T-helper 2 cell treated with Interferon-gamma antibody and Interleukin-4, amounts not matched to agents 100 ng/mL and 5 ng/mL, for 36 hours (primary cell): Measurements from ENCODE around the gene RNF7. TPM values are rescaled to one million over a fixed set of nuclear protein-coding genes. Genes with fewer than 3 reads are reported as not detected.
"Not testable (repeated sequence)": the region's sequence is repeated elsewhere in the genome, so short reads cannot be mapped to it uniquely, and the experiment has no call there.

Experiments
- intact Hi-C: fragments of 100-400 bp; cut with micrococcal nuclease; formaldehyde crosslinking; loops from one replicate; pipeline ENCODE4 v1.15.1; 2023
- total RNA-seq: library from RNA; stranded (reverse); gene quantifications from 2 replicates; pipeline ENCODE4 v1.2.3, GENCODE V29; 2022

The RNF7 gene
- 54.5 and 55.1 TPM in 2 replicates for total RNA-seq

DNA sequence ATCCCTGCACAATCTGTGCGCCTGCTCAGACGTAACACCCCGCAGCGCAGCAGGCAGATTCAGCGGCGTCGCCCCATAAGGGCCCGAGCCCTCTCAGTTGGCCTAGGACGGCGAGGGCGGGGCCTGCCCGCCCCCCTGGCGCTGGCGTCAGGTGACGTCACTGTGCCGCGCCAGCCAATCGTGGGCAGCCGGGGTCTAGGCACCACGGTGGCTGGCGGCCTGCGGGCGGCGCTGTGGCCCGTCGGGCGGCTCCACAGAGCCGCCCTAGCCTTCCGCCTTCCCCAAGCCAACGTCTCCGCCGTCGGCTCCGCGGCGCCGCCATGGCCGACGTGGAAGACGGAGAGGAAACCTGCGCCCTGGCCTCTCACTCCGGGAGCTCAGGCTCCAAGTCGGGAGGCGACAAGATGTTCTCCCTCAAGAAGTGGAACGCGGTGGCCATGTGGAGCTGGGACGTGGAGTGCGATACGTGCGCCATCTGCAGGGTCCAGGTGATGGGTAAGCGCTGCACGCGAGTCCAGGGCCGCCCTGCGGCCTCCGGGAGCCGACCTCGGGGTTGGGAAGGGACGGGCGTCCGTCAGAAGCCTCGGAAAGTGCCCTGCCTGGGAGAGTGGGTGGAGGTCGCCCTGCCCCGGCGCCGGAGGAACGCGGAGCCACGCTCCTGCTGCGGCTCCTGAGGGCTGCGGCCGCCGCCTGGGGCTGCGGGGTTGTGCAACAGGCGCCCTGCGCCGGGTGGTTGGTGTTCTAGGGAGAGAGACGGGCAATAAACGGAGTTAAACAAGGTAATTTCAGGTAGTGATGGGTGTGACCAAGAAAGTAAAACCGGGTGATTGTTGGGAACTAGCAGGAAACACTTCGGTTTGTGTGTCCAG lies at the start of gene RNF7:
Gene RNF7 (plus strand): TSS at position 277 of the 869 bp plus-strand sequence. CDS start 44 bp downstream, at position 321.
- intact Hi-C loops = loop anchor here (1.0 to 10.0 kb wide), 17 partner anchors 29 to 1264 kb away; partner anchors contain the start of genes ATR, GK5, PXYLP1 and RASA2

DNA sequence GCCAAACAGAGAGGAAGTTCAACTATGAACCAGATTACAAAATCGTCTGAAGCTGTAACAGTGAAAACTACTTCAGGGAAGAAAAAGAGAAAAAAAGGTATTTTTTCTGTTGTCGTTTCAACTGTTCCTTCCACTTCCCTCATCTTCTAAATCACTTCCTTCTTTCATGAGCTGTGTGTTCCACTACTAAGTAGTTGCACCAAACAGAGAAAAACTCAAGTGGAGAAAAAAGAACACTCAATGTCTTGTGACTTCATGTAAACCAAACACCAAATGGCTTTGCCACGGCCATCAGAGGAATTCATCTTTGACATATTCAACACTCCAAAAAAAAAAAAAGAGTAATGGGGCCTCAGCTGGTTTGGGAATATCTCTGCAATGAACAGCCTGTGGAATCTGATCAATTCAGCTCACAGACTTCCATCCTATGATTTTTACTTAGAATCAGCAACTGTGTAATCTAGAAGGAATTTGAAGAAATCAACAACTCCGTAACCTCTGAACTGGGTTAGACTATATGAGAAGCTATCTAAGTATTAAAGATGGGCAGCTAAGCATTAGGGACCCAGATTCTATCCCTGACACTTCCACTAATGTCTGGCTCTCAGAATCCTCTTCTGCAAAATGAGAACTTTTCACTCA lies 47.5 kb upstream of the RNF7 start:
- intact Hi-C loops = no loop called here

DNA sequence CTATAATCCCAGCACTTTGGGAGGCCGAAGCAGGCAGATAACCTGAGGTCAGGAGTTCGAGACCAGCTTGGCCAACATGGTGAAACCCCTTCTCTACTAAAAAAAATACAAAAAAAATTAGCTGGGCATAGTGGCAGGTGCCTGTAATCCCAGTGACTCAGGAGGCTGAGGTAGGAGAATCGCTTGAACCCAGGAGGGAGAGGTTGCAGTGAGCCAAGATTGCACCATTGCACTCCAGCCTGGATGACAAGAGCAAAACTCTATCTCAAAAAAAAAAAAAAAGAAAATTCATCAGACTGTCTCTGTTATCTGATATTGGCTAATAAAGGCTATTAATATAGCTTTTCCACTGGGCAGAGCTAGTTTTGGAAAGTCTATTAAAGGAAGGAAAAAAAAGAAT lies 46.6 kb upstream of the RNF7 start:
- intact Hi-C loops = not testable (repeated sequence)

DNA sequence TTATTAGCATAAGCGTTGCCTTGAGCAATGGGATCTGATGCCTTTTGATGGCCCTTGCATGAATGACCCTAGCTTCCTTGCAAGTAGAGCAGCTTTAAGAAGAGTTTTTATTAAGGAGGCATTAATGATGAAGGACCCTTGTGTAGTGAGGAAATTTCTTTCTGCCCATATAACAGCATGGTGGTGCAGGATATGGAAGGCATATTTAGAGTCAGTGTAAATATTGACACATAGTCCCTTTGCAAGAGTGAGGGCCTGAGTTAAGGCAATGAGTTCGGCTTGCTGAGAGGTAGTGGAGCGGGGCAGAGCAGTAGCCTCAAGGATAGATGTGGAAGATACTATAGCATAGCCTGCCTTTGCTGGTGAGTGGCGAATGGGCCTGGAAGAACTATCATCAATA lies 45.1 kb upstream of the RNF7 start:
- intact Hi-C loops = not testable (repeated sequence)

DNA sequence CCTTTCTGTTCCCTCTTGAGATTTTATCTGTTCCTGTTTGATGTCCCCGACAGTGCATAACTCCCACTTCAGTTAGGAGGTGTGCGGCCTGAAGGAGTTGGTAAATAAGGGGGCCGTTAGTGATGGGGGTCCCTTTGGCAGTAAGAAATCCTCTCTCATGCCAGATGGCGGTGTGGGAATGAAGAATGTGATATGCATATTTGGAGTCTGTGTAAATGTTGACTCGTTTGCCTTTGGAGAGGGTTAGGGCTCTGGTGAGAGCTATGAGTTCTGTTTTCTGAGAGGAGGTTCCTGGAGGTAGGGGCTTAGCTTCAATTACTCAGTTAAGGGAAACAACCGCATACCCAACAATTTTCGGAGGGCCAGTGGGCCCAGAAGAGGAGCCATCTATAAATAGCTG lies 38.8 kb upstream of the RNF7 start:
- intact Hi-C loops = no loop called here

DNA sequence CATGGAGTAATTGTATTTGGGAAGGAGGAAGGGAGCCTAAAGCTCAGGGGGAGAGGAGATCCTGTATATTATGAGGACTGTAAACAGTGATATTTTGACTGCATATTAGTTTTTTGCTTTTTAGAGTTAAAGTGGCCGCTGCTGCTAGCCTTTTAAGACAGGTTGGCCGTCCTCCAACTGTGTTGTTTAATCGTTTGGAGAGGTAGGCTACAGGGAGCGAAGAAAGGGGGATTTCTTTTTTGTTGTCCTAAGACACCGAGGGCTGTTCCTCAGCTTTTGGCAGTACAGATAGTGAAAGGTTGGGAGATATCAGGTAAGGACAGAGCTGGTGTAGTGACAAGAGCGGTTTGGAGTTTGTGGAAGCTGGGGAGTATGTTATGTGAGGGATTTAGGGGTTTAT lies 38.2 kb upstream of the RNF7 start:
- intact Hi-C loops = no loop called here

DNA sequence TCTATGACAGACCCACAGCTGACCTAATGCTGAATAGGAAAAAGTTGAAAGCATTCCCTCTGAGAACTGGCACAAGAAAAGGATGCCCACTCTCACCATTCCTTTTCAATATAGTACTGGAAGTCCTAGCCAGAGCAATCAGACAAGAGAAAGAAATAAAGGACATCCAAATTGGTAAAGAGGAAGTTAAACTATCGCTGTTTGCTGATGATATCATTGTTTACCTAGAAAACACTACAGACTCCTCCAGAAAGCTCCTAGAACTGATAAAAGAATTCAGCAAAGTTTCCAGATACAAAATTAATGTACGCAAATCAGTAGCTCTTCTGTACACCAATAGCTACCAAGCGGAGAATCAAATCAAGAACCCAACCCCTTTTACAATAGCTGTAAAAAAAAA lies 34.7 kb upstream of the RNF7 start:
- intact Hi-C loops = not testable (repeated sequence)

DNA sequence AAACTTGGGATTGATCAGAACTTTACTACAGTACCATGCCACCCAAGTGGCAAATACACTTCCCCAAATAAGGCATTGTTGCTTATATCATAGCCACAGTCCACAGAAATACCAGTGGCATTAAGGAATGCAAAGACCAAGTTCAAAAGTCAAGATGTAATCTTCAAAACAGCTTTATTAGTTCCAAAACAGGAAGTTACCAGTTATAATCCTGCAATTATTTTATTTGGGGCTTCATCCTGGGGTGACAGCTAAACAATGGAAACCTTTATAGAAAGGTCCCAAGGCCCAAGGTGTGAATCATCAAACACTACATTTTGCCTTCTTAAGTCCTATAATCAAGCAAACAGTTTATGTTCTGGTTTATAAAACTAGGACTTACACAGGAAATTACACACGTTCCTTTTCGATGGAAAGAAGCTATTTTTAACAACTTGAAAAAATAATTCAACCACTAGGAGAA lies 30.3 kb upstream of the RNF7 start:
- intact Hi-C loops = no loop called here

DNA sequence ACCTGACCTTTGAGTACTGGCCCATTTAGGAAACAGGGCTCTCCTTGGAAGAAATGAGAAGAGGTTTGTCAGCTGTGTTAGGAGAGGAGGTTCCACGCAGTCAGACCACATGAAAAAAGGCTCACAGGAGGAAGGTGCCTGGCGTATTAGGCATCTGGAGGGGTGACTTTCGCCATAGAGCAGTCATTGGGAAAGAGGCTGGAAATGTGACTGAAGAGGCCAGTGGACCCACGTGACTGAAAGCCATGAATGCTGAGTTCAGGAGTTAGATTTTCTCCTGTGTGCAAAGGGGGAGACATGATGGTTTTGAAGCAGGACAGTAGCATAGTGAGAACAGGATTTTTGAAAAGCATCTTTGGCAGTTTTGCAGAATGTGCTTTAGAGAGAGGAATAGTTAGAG lies 29.7 kb upstream of the RNF7 start:
- intact Hi-C loops = no loop called here

DNA sequence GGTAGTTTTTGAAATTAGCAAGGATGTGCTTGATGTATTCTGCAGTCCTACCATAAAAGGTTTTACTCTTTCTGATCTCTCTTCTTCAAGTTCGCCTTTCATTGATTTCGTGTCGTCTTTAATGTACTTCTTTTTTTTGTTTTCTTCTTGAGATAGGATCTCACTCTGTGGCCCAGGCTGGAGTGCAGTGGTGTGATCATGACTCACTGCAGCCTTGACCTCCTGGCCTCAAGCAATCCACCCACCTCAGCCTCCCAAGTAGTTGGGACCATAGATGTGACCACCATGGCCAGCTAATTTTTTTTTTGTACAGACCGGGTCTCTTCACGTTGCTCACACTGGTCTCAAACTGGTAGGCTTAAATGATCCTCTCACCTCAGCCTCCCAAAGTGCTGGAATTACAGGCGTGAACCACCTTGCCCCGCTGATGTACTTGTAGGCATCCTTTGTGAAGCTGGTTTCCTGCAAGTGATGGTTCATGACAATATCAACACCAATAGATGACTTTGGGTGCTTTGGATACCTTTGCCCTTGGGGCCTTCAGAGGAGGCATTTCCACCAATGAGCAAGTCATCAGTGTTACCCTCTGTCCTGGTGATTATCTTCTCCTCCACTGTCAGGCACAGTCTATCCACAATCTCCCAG lies 28.9 kb upstream of the RNF7 start:
- intact Hi-C loops = no loop called here

DNA sequence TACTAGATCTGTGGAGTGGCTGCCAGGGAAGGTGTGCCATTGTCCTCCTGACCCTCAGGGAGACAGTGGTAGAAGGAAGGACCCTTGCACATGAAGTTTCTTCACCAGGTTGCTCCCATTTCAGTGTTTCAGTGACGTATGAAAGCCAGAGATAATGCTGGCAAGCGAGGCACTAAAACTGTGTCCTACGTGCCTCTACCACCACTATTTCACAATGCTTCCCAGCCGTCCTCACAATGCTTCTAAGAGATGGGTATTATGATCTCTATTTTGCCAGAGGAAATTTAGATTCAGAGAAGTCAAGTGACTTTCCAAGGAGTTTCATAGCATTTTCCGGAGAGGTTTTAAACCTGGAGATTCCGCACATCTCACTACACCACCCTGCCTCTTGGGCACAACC lies 28.0 kb upstream of the RNF7 start:
- intact Hi-C loops = no loop called here

DNA sequence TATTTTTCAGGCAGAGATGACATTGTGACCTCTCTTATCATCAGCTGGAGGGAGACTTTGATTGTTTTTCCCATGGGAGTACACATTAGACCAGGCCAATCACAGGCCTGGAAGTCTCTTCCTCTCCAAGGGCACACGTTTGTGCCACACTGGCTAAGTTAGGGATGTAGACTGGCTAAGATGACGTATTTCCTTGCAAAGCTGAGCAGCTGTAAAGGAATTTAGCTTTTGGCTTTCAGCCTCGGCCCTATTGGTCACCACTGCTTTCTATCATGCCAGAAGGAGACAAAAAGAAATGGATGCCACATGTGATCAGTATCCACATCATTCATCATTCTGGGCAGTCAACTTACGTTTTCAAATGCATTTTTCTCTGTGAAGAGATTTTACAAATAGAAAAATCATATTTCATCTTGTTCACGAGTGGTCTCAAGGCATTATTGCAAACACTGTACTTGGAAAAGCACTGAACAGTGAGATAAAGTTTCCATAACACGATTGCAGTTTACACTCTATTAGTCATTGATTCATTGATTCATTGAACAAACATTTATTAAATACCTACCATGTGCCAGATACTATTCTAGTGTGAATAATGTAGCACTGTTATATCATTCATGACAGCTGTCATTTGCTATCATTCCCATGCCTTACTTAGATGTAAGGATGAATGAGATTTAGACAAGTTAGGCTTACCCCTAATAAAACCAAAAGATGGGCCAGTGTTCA lies 27.0 kb upstream of the RNF7 start:
- intact Hi-C loops = no loop called here

DNA sequence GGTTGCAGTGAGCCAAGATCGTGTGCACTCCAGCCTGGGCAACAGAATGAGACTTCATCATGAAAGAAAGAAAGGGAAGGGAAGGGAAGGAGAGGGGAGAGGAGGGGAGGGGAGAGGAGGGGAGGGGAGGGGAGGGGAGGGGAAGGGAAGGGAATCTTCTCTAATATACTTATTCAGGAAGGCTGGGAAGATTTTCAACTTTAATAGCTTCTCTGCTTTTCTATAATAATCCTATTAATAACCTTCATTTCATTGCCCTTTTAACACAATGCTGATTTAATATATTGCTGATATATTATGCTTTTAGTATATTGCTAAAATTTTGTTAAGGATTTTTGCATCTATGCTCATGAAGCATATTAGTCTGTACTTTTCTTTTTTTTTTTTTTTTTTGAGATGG lies 23.4 kb upstream of the RNF7 start:
- intact Hi-C loops = no loop called here

DNA sequence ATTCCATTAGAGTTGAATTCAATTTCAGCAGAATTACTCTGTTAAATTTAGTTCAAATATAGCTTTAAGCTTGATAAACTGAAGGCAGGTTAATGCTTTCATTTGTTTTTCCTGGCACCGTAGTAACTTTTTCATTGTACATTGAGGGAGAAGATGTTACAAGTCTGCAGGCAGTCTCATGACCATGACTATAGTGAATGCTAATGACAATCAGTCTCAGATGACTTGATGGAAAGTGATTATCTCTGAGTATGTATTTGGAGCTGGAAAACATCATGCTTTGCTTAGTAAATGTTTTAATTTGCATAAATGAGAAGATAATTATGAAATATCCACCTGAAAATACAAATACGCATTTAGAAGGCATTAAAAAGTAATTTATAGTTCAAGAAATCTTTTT lies 16.0 kb upstream of the RNF7 start:
- intact Hi-C loops = no loop called here

DNA sequence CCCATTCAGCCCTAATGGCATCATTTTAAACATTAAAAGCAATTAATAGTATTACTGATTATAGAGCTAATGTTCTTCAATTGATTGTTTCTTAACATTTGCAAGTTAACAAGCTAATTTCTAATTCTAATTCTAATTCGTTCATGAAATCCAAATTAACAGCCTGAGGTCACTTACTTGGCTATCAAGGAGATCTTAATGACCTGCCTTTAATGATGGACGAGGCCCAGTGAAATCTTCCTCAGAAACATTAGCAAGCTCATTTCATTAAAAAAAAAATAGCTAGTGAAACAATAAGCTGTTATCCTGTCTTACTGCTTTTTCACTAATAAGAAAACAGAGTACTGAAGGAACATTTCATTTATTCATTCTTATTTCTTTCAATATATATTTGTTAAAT lies 15.4 kb upstream of the RNF7 start:
- intact Hi-C loops = no loop called here

DNA sequence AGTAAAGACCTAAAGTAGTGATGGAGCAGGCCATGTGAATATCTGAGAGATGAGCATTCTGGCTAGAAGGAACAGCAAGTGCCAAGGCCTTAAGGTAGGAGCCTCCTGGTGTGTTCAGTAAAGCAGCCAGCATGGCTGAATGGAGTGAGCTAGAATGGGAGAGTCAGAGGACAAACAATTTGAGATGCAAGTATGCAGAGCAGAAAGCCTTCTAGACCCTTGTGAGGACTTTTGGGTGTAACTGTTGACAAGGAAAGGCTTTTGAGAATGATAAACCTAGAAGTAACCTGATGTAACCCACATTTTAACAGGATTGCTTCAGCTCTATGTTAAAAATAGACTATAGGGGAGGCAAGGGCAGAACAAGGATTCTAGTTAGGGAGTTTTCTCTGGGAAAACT lies 14.8 kb upstream of the RNF7 start:
- intact Hi-C loops = no loop called here

DNA sequence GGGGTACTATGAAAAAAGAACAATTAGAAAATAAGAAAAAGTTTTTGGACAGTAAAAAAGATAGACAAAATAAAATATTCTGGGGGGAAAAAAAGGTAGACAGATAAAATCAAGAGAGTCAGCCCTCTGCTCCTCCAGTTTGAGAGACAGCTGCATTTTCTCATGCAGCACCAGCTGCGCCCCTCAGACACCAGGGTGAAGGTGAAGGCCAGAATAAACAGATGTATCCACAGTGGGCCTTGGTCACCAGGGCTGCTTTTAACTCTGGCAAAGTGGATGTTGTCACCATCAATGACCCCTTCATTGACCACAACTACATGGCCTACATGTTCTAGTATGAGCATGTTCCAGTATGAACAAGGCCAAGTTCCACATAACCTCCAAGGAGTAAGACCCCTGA lies 13.9 kb upstream of the RNF7 start:
- intact Hi-C loops = no loop called here

DNA sequence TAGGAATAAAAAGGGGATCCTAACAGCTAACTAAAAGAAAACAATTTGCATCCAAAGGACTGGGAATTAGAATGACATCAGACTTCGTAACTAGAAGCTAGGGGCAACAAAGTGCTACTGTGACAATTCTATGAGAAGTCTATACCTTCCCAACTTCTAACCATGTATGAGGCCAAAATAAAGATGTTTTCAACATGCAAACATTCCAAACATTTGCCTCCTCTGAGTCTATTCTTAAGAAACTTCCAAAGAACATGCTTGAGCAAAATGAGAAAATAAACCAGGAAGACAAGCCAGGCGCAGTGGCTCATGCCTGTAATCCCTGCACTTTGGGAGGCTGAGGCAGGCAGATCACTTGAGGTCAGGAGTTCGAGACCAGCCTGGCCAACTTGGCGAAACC lies 13.1 kb upstream of the RNF7 start:
- intact Hi-C loops = no loop called here

DNA sequence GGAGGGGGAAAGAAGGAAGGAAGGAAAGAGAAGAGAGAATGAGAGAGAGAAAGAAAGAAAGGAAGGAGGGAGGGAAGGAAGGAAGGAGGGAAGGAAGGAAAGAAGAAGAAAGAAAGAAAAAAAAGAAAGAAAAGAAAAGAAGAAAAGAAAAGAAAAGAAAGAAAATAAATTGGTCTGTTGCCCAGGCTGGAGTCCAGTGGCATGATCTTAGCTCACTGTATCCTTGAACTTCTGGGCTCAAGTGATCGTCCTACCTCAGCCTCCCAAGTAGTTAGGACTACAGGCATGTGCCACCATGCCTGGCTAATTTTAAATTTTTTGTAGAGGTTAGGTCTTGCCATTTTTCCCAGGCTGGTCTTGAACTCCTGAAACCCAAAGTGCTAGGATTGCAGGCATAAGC lies 11.6 kb upstream of the RNF7 start:
- intact Hi-C loops = no loop called here

DNA sequence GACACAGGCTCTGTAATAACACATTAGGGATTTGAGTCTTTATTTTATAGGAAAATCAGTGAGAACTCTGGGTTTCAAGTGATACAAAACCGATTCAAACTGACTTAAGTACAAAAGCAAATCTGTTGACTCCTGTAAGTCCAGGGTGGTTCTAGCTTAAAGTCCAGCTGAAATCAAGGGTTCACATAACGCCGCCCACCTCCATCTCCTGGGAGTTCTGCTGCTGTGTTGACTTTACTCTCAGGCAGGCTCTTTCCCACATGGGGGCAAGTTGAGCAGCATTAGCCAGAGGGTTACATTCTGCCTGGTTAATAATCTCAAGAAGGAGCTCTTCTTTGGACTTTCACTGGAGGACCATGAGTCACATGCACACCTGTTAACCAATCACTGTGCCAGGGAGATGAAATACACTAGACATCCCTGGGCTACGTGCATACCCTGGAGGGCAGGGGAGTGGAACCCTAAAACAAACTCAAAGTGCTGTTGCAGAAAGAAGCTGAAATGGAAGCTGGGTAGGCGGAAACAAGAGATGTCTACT lies 9.7 kb upstream of the RNF7 start:
- intact Hi-C loops = no loop called here

DNA sequence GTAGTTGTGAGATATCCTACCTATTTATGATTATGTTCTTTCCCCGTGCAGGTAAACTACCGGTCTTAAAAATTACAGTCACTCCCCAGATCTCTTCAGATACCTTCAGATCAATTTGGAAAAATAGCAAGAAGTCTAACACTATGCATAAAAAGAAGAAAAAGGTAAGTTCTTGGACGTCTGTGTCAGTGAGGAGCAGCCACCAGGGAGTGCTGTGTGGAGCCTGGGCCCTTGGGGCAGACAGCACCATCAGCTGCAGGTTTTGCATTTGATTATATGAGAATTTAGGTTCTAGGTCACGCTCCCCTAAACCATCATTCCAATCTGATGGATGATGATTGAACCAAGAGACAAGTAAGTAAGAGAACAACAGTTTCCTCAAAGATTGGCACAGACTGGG lies 8.9 kb upstream of the RNF7 start:
- intact Hi-C loops = no loop called here
